Measurements from ENCODE around the gene MAGEF1.

The MAGEF1 gene

DNA sequence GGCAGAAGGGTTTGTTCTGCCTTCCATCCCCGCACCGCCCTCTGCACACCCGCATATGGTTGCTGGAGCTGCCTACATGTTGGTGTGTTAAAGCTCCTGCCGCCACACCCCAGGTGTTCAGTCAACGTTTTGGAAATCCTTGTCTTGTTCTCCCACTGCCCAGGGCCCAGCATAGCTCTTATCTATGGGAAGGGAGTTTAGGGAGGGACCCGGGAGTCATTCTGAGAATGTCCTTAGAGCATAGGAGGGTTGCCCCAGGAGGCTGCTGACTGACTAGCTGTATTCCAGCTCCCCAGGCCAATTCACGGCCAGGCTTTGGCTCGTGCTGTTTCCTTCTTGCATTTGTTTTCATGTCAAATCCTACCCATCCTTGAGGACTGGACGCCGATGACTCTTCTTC is 46.8 kb downstream of the MAGEF1 start:
- no peaks in the 10 kb centered on the region for H3K9me2 ChIP-seq (replicated peaks; ENCODE audit: insufficient read depth, low read length)
- no peak overlapping the region for H3K9ac ChIP-seq (ENCODE audit: low read length)
- H3F3A ChIP-seq (ENCODE audit: insufficient read depth): no peaks in the 10 kb centered on the region
- H3K4me2 ChIP-seq (ENCODE audit: low read depth, low read length, poor library complexity, severe bottlenecking): no peak overlapping the region
- no peaks in the 10 kb centered on the region for H4K20me1 ChIP-seq (ENCODE audit: low read depth, low read length)
- H3K27me3 ChIP-seq (ENCODE audit: low read length): no peaks in the 10 kb centered on the region
- no peak overlapping the region for H2AFZ ChIP-seq (ENCODE audit: low read depth, low read length, severe bottlenecking)
- TF ChIP-seq EZH2phosphoT487 (conservative IDR thresholded peaks at IDR 0.05; ENCODE audit: low read length): no peak
- TF ChIP-seq CTCF (IDR thresholded peaks at IDR 0.05; ENCODE audit: insufficient read depth, low read length, poor library complexity, severe bottlenecking): no peak
- no peak overlapping the region for H3K4me3 ChIP-seq (ENCODE audit: insufficient read depth, low read length, poor library complexity, severe bottlenecking)
- H3K36me3 ChIP-seq (ENCODE audit: low read length): no peaks in the 10 kb centered on the region
- H3K9me3 ChIP-seq (ENCODE audit: insufficient read depth, low read length): no peaks in the 10 kb centered on the region
- no peaks in the 10 kb centered on the region for H3K79me2 ChIP-seq (ENCODE audit: insufficient read depth, low read length)
- no peak overlapping the region for H3K27ac ChIP-seq (ENCODE audit: low read depth, low read length)

- Histone ChIP-seq H3K27me3 (ENCODE audit: low read length) (no peaks in the 10 kb centered on the region), H3K9me2 (replicated peaks; ENCODE audit: insufficient read depth, low read length) (no peaks in the 10 kb centered on the region), H3K27ac (ENCODE audit: low read depth, low read length) (no peak overlapping the region), H3K4me3 (ENCODE audit: insufficient read depth, low read length, poor library complexity, severe bottlenecking) (no peak overlapping the region), H3K79me2 (ENCODE audit: insufficient read depth, low read length) (no peaks in the 10 kb centered on the region), H3K4me2 (ENCODE audit: low read depth, low read length, poor library complexity, severe bottlenecking) (no peak overlapping the region), H3K36me3 (ENCODE audit: low read length) (no peaks in the 10 kb centered on the region), H3K9me3 (ENCODE audit: insufficient read depth, low read length) (no peaks in the 10 kb centered on the region), H4K20me1 (ENCODE audit: low read depth, low read length) (no peaks in the 10 kb centered on the region), H3K9ac (ENCODE audit: low read length) (no peak overlapping the region), H2AFZ (ENCODE audit: low read depth, low read length, severe bottlenecking) (no peak overlapping the region), H3F3A (ENCODE audit: insufficient read depth) (no peaks in the 10 kb centered on the region)
- TF ChIP-seq CTCF (IDR thresholded peaks at IDR 0.05; ENCODE audit: insufficient read depth, low read length, poor library complexity, severe bottlenecking): no peak
- TF ChIP-seq EZH2phosphoT487 (conservative IDR thresholded peaks at IDR 0.05; ENCODE audit: low read length): no peak
These were observed 48.1 kb downstream of the MAGEF1 start for GRCh38 chr3:184663756-184664155.

- Histone ChIP-seq H3K27ac (ENCODE audit: low read depth, low read length) (no peak overlapping the region), H3K9me3 (ENCODE audit: insufficient read depth, low read length) (no peaks in the 10 kb centered on the region), H3F3A (ENCODE audit: insufficient read depth) (no peaks in the 10 kb centered on the region), H3K4me3 (ENCODE audit: insufficient read depth, low read length, poor library complexity, severe bottlenecking) (no peak overlapping the region), H3K9me2 (replicated peaks; ENCODE audit: insufficient read depth, low read length) (no peaks in the 10 kb centered on the region), H3K4me2 (ENCODE audit: low read depth, low read length, poor library complexity, severe bottlenecking) (no peak overlapping the region), H3K36me3 (ENCODE audit: low read length) (no peaks in the 10 kb centered on the region), H3K9ac (ENCODE audit: low read length) (no peak overlapping the region), H3K79me2 (ENCODE audit: insufficient read depth, low read length) (no peaks in the 10 kb centered on the region), H2AFZ (ENCODE audit: low read depth, low read length, severe bottlenecking) (no peak overlapping the region), H4K20me1 (ENCODE audit: low read depth, low read length) (no peaks in the 10 kb centered on the region), H3K27me3 (ENCODE audit: low read length) (no peaks in the 10 kb centered on the region)
- TF ChIP-seq CTCF (IDR thresholded peaks at IDR 0.05; ENCODE audit: insufficient read depth, low read length, poor library complexity, severe bottlenecking): no peak
- no peak for TF ChIP-seq EZH2phosphoT487 (conservative IDR thresholded peaks at IDR 0.05; ENCODE audit: low read length)
These were observed 48.5 kb downstream of the MAGEF1 start for GRCh38 chr3:184663356-184663755.
